Smooth muscle cell (in vitro differentiated cells): ENCODE data around the gene IBA57. TPM values are rescaled to one million over a fixed set of nuclear protein-coding genes. Genes with fewer than 3 reads are reported as not detected.

Experiments used
- DNase-seq: peaks from one replicate; lab custom pipeline; 2025; ENCODE audit not compliant: unreplicated experiment; lab: John Stamatoyannopoulos, UW
- H2AFZ ChIP-seq: fragments of 200-600 bp; sonication (generic); 2 replicates; pipeline ENCODE4 v1.6.0; 2016; ENCODE audit warnings: antibody characterized with exemption, low read depth, mild to moderate bottlenecking
- H3F3A ChIP-seq: fragments of 200-600 bp; sonication (generic); 2 replicates; pipeline ENCODE4 v1.6.0; 2017; ENCODE audit warnings: antibody characterized with exemption, low read depth
- H3K27ac ChIP-seq: fragments of 200-600 bp; sonication (generic); 2 replicates; pipeline ENCODE4 v1.5.1; 2016; ENCODE audit warnings: low read depth, mild to moderate bottlenecking
- H3K27me3 ChIP-seq: fragments of 200-600 bp; sonication (generic); 2 replicates; pipeline ENCODE4 v1.6.1; 2016; ENCODE audit warnings: low read depth, mild to moderate bottlenecking
- H3K36me3 ChIP-seq: fragments of 200-600 bp; sonication (generic); 2 replicates; pipeline ENCODE4 v1.5.1; 2016; ENCODE audit warnings: low read depth
- H3K4me1 ChIP-seq: fragments of 200-600 bp; sonication (generic); 2 replicates; pipeline ENCODE4 v1.5.1; 2016; ENCODE audit warnings: low read depth
- H3K4me2 ChIP-seq: fragments of 200-600 bp; sonication (generic); 2 replicates; pipeline ENCODE4 v1.6.0; 2016; ENCODE audit warnings: mild to moderate bottlenecking
- H3K4me3 ChIP-seq: fragments of 200-600 bp; sonication (generic); 2 replicates; pipeline ENCODE4 v1.5.1; 2016; ENCODE audit warnings: mild to moderate bottlenecking
- H3K79me2 ChIP-seq: fragments of 200-600 bp; sonication (generic); 2 replicates; pipeline ENCODE4 v1.6.0; 2016; ENCODE audit warnings: low read depth, mild to moderate bottlenecking
- H3K9ac ChIP-seq: fragments of 200-600 bp; sonication (generic); 2 replicates; pipeline ENCODE4 v1.6.0; 2016; ENCODE audit warnings: low read depth
- H3K9me3 ChIP-seq: fragments of 200-600 bp; sonication (generic); replicated peaks from 2 replicates; pipeline ENCODE4 v1.5.1; 2016; ENCODE audit warnings: low read depth
- H4K20me1 ChIP-seq: fragments of 200-600 bp; sonication (generic); 2 replicates; pipeline ENCODE4 v1.6.0; 2016; ENCODE audit warnings: low read depth
- WGBS: methylation state at CpG from one replicate; pipeline ENCODE4 v1.1.7; 2016; ENCODE audit warnings: low lambda C conversion rate; 5-methylcytosine and 5-hydroxymethylcytosine counted together
- polyA plus RNA-seq: library from polyadenylated mRNA; unstranded; fragments of >200 nt; fragmentation: Nextera tagmentation; extraction: Ambion mirVana; gene quantifications from 2 replicates; pipeline ENCODE4 v1.2.1, GENCODE V29; 2016
- total RNA-seq: library from RNA; depleted of rRNA; stranded (reverse); fragments of >200 nt; gene quantifications from 2 replicates; pipeline ENCODE4 v1.2.3, GENCODE V29; 2014
- TF ChIP-seq, protein P1 (sequence below): fragments of 200-600 bp; sonication (generic); IDR thresholded peaks from 2 replicates; pipeline ENCODE4 v1.5.1; 2017; ENCODE audit warnings: borderline replicate concordance, mild to moderate bottlenecking, antibody characterized with exemption; ENCODE audit not compliant: insufficient read depth, poor library complexity, severe bottlenecking

The IBA57 gene
- total and polyA plus RNA-seq, 2 experiments from 2014 or later, result 1.6 to 1.8 TPM

GRCh38 chr1:228149406-228150119 lies 16.0 kb upstream of the IBA57 start, which contains the start of gene GJC2:
Gene GJC2 (plus strand): TSS chr1:228149930. CDS start chr1:228157759, 7,829 bp downstream.
- Histone ChIP-seq H3F3A (no peaks in the 10 kb centered on the region), H3K36me3 (no peaks in the 10 kb centered on the region), H3K79me2 (peaks cover 13% of the 10 kb centered on the region), H4K20me1 (peaks cover 63% of the 10 kb centered on the region), H3K4me1 (peaks cover 8% of the 10 kb centered on the region), H3K4me2 (no peak within 1 kb of the TSS), H3K9me3 (no peaks in the 10 kb centered on the region), H3K27ac (no peak within 1 kb of the TSS), H3K4me3 (no peak within 1 kb of the TSS), H2AFZ (no peak within 1 kb of the TSS), H3K9ac (no peak within 1 kb of the TSS), H3K27me3 (no peaks in the 10 kb centered on the region)
- 68% methylated on average over 10 of the region's 17 CpGs for WGBS
- TF ChIP-seq, protein P1, sequence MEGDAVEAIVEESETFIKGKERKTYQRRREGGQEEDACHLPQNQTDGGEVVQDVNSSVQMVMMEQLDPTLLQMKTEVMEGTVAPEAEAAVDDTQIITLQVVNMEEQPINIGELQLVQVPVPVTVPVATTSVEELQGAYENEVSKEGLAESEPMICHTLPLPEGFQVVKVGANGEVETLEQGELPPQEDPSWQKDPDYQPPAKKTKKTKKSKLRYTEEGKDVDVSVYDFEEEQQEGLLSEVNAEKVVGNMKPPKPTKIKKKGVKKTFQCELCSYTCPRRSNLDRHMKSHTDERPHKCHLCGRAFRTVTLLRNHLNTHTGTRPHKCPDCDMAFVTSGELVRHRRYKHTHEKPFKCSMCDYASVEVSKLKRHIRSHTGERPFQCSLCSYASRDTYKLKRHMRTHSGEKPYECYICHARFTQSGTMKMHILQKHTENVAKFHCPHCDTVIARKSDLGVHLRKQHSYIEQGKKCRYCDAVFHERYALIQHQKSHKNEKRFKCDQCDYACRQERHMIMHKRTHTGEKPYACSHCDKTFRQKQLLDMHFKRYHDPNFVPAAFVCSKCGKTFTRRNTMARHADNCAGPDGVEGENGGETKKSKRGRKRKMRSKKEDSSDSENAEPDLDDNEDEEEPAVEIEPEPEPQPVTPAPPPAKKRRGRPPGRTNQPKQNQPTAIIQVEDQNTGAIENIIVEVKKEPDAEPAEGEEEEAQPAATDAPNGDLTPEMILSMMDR, result no peak
- DNase-seq, result no peak

GRCh38 chr1:228150120-228150460 lies 15.5 kb upstream of the IBA57 start:
- no peak for DNase-seq
- H3K9ac ChIP-seq, result no peak overlapping the region

GRCh38 chr1:228150461-228151179 lies 15.0 kb upstream of the IBA57 start:
- Histone ChIP-seq H3K4me2 (no peak overlapping the region), H3K9ac (no peak overlapping the region), H3K27me3 (no peaks in the 10 kb centered on the region)

More at GRCh38 chr1:228150120-228150460, 15.5 kb upstream of the IBA57 start:
- Histone ChIP-seq H3K79me2 (peaks cover 8% of the 10 kb centered on the region), H3K4me2 (no peak overlapping the region), H3K4me1 (peaks cover 8% of the 10 kb centered on the region), H3F3A (no peaks in the 10 kb centered on the region), H2AFZ (no peak overlapping the region), H3K27me3 (no peaks in the 10 kb centered on the region), H3K36me3 (no peaks in the 10 kb centered on the region), H3K9me3 (no peaks in the 10 kb centered on the region), H3K27ac (no peak overlapping the region), H3K4me3 (no peak overlapping the region), H4K20me1 (peaks cover 57% of the 10 kb centered on the region)
- TF ChIP-seq, protein P1, result no peak
- WGBS, result 97% methylated on average over 6 of the region's 7 CpGs

More at GRCh38 chr1:228150461-228151179, 15.0 kb upstream of the IBA57 start:
- H3K9me3 ChIP-seq, result no peaks in the 10 kb centered on the region
- no peak overlapping the region for H3K27ac ChIP-seq
- no peak overlapping the region for H3K4me3 ChIP-seq
- no peaks in the 10 kb centered on the region for H3K36me3 ChIP-seq
- peaks cover 52% of the 10 kb centered on the region for H4K20me1 ChIP-seq
- peaks cover 8% of the 10 kb centered on the region for H3K4me1 ChIP-seq
- WGBS, result 87% methylated on average over 17 of the region's 17 CpGs
- H3F3A ChIP-seq, result no peaks in the 10 kb centered on the region
- H3K79me2 ChIP-seq, result peaks cover 3% of the 10 kb centered on the region
- no peak for DNase-seq
- TF ChIP-seq, protein P1, result no peak
- no peak overlapping the region for H2AFZ ChIP-seq
